NCI-H2171 treated with DMSO at 0.1 percent for 48 hours (cell line): ENCODE data around the gene MED27.
"Not testable (repeated sequence)": the region's sequence is repeated elsewhere in the genome, so short reads cannot be mapped to it uniquely, and the experiment has no call there.

Experiments used
- DNase-seq: peaks from one replicate; lab custom pipeline; 2025; lab: John Stamatoyannopoulos, UW

The MED27 gene

GRCh38 chr9:132077881-132078698 is 1.6 kb downstream of the MED27 start:
- peak; percentile 31 for DNase-seq

DNA sequence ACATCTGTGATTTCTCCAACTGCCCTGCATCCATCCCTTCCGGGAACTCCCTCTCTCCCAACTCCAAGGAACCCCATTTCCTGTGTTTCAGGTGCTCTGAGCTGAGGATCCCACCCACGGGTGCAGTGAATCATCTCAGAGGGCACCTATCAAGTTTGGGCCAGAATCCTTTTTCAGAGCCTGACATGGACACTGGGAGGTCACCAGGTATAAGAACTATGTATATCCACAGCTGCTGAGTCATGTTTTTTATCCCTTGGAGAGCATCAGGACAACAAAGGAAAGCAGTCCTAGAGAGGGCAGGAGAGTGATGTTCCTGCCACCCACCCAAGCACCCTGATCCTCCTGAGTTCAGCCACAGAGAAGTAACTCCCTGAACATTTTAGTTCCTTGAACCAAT is 3.8 kb downstream of the MED27 start:
- no peak for DNase-seq

DNA sequence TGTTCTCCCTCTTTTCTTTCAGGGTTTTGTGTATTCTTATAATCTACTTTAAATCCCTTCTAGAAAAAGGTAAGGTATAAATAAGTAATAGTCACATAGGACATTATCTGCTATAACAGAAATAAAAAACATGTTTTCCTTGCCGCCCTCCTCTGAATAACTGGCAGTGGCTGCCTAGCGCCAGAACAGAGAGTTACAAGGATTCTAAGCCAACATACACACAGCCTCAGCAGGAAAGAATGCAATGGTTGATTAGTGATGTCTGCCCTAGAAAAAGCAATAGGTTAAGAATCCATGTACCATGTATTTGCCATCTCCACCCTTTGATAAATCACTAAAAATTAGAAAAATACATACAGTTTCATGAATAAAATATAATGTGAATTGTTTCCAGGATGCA is 4.9 kb downstream of the MED27 start:
- no peak for DNase-seq

DNA sequence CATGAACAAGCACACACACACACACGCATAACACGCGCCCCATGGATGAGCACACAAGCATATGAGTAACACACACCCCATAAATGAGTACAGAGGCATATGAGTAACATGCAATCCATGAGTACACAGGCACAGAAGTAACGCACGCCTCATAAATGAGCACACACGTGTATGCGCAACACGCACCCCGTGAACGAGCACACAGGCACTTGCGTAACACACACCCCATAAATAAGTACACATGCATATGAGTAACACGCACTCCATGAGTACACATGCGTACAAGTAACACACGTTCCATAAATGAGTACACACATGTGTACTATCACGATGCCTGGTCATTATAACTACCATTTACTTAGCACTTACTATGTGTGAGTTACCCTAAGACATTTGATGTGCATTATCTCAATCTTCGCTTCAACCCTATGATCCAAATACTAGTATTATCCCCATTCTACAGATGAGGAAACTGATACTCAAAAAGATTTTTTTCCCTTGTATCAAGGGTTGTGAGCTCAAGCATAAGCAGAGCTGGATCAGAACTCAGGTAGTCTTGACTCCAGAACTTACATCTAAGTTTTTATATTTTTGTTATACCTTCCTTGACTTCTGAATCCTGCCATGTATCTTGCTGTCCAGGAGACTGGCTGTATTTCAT is 7.7 kb downstream of the MED27 start:
- DNase-seq, result no peak

GRCh38 chr9:132069046-132069898 is 10.4 kb downstream of the MED27 start:
- DNase-seq, result peak; percentile 67

- DNase-seq, result no peak
These were observed 11.1 kb downstream of the MED27 start for GRCh38 chr9:132068605-132069004.

DNA sequence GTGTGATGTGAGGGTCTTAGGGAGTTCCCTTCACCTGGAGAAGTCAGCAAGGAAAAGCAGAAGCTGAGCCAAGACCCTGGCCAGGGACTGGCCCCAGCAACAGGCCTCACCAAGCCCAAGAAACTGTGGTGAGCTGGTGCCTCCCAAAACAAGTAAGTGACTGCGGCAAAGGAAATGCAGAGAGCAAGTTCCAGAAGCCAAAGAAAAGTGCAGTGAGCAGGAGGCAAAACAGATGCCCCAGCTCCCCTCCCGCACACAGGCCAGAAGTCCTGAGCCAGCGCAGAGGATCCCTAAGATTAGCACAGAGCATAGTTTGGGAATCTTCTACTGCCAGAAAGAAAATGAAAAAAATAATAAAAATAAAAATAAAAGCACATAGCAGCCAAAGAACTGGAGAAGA is 13.2 kb downstream of the MED27 start:
- no peak for DNase-seq

- DNase-seq, result no peak
These were observed 13.6 kb downstream of the MED27 start for GRCh38 chr9:132066057-132066456.

- no peak for DNase-seq
These were observed 16.4 kb downstream of the MED27 start for GRCh38 chr9:132063281-132063680.

- DNase-seq, result no peak
These were observed 16.9 kb downstream of the MED27 start for GRCh38 chr9:132062806-132063205.

DNA sequence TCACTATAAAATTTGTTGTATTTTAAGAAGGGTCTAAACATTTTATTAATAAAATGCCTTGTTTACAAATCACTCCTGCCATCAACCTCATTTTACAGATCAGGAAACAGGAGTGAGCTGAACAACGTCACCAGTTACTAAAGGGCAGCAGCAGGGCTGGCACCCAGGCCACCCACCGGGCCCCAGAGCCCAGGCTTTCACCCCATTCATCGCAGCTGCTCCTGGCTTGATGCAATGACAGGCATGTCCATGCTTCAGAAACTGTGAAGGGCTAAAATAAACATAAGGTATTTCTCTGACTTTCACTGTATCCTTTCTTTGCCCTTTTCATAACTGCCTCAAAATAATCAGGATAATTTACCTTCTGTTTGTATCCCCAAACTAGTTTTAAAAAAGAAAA is 18.1 kb downstream of the MED27 start:
- DNase-seq, result no peak

- DNase-seq, result no peak
These were observed 20.3 kb downstream of the MED27 start for GRCh38 chr9:132059361-132059760.

DNA sequence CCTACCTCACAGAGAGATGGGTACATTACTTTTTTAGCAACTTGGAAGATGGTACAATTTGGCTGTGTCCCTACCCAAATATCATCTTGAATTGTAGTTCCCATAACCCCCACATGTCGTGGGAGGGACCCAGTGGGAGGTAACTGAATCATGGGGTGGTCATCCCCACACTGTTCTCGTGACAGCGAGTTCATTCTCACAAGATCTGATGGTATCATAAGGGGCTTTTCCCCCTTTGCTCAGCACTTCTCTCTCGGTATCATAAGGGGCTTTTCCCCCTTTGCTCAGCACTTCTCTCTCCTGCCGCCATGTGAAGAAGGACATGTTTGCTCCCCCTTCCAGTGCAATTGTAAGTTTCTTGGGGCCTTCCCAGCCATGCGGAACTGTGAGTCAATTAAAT is 21.4 kb downstream of the MED27 start:
- not testable (repeated sequence) for DNase-seq

GRCh38 chr9:132056717-132057560 is 22.7 kb downstream of the MED27 start:
- DNase-seq, result peak; percentile 87

GRCh38 chr9:132055756-132056155 is 23.9 kb downstream of the MED27 start:
- DNase-seq, result peak; percentile 54

GRCh38 chr9:132054024-132054423 is 25.6 kb downstream of the MED27 start:
- peak; percentile 86 for DNase-seq

- no peak for DNase-seq
These were observed 29.8 kb downstream of the MED27 start for GRCh38 chr9:132049900-132050299.

- no peak for DNase-seq
These were observed 30.3 kb downstream of the MED27 start for GRCh38 chr9:132049323-132049882.

- DNase-seq, result no peak
These were observed 31.5 kb downstream of the MED27 start for GRCh38 chr9:132048201-132048600.

- no peak for DNase-seq
These were observed 33.2 kb downstream of the MED27 start for GRCh38 chr9:132046456-132046855.

GRCh38 chr9:132044176-132044875 is 35.3 kb downstream of the MED27 start:
- DNase-seq, result no peak
